Measurements from ENCODE around the gene UBQLN3. TPM values are rescaled to one million over a fixed set of nuclear protein-coding genes. Genes with fewer than 3 reads are reported as not detected.

Gene UBQLN3
- total RNA-seq, 4 donors from 2014 or later: 0.64 to 0.75 TPM; not detected in 2

- no peaks in the 10 kb centered on the region for H3K36me3 ChIP-seq
- no peaks in the 10 kb centered on the region for H3K4me1 ChIP-seq
- TF ChIP-seq CTCF (IDR thresholded peaks at IDR 0.05): no peak
- TF ChIP-seq EP300 (IDR thresholded peaks at IDR 0.05; ENCODE audit: low read depth): no peak
- no peak for TF ChIP-seq POLR2A (IDR thresholded peaks at IDR 0.05)
- no peak for TF ChIP-seq POLR2AphosphoS5 (IDR thresholded peaks at IDR 0.05)
- H3K27ac ChIP-seq: no peak within 1 kb of the TSS
- in situ Hi-C loops (cut with MboI; ENCODE audit: low pct_ligation_motif_present in 1 of 4, low pct_unique_long_range_greater_than_20kb in 1 of 4, low sequenced_read_pairs in 3 of 4): no loop called here
- 43% methylated on average over 1 of the region's 1 CpG; no CpG with 5 or more reads in 1 of the 2 donors for WGBS, 2 donors (ENCODE audit: low coverage in 1 of 2)
- DNase-seq: no peak
- intact Hi-C loops (cut with DNase I; ENCODE audit: low total_unique reads): no loop called here
- H3K4me3 ChIP-seq: no peak within 1 kb of the TSS
- H3K27me3 ChIP-seq: no peaks in the 10 kb centered on the region
- H3K9me3 ChIP-seq: no peaks in the 10 kb centered on the region
Observed at GRCh38 chr11:5548440-5548839, 38.7 kb upstream of the UBQLN3 start, which contains the start of gene OR52H1. Gene OR52H1, minus strand, starts transcription at chr11:5548540. Its CDS starts 3,035 bp downstream, at chr11:5545505.

GRCh38 chr11:5547982-5548381, 38.2 kb upstream of the UBQLN3 start:
- DNase-seq: no peak
- Histone ChIP-seq H3K36me3 (no peaks in the 10 kb centered on the region), H3K27ac (no peak overlapping the region), H3K4me1 (no peaks in the 10 kb centered on the region), H3K4me3 (no peak overlapping the region), H3K27me3 (no peaks in the 10 kb centered on the region), H3K9me3 (no peaks in the 10 kb centered on the region)
- intact Hi-C loops (cut with DNase I; ENCODE audit: low total_unique reads) (no loop called here), in situ Hi-C loops (cut with MboI; ENCODE audit: low pct_ligation_motif_present in 1 of 4, low pct_unique_long_range_greater_than_20kb in 1 of 4, low sequenced_read_pairs in 3 of 4) (no loop called here)
- TF ChIP-seq EP300 (IDR thresholded peaks at IDR 0.05; ENCODE audit: low read depth) (no peak), POLR2A (IDR thresholded peaks at IDR 0.05) (no peak), POLR2AphosphoS5 (IDR thresholded peaks at IDR 0.05) (no peak), CTCF (IDR thresholded peaks at IDR 0.05) (no peak)
- WGBS, 2 donors (ENCODE audit: low coverage in 1 of 2): 100% methylated on average over 1 of the region's 1 CpG

- TF ChIP-seq POLR2A (IDR thresholded peaks at IDR 0.05) (no peak), CTCF (IDR thresholded peaks at IDR 0.05) (no peak)
- H3K27ac ChIP-seq: no peak overlapping the region
- intact Hi-C loops (cut with DNase I; ENCODE audit: low total_unique reads) (no loop called here), in situ Hi-C loops (cut with MboI; ENCODE audit: low pct_ligation_motif_present in 1 of 4, low pct_unique_long_range_greater_than_20kb in 1 of 4, low sequenced_read_pairs in 3 of 4) (no loop called here)
- 68 to 93% methylated on average over 2 to 3 of the region's 3 CpGs for WGBS, 2 donors (ENCODE audit: low coverage in 1 of 2)
- H3K9me3 ChIP-seq: no peaks in the 10 kb centered on the region
- no peaks in the 10 kb centered on the region for H3K27me3 ChIP-seq
- DNase-seq: no peak
- no peaks in the 10 kb centered on the region for H3K36me3 ChIP-seq
- no peak overlapping the region for H3K4me3 ChIP-seq
- H3K4me1 ChIP-seq: no peaks in the 10 kb centered on the region
Observed at GRCh38 chr11:5546457-5546856, 36.7 kb upstream of the UBQLN3 start.

GRCh38 chr11:5541427-5541826, 31.7 kb upstream of the UBQLN3 start:
- intact Hi-C loops (cut with DNase I; ENCODE audit: low total_unique reads) (no loop called here), in situ Hi-C loops (cut with MboI; ENCODE audit: low pct_ligation_motif_present in 1 of 4, low pct_unique_long_range_greater_than_20kb in 1 of 4, low sequenced_read_pairs in 3 of 4) (no loop called here)
- Histone ChIP-seq H3K27ac (no peak overlapping the region), H3K36me3 (no peaks in the 10 kb centered on the region), H3K27me3 (no peaks in the 10 kb centered on the region), H3K9me3 (peaks cover 0 to 1% of the 10 kb centered on the region in 2 donors), H3K4me3 (no peak overlapping the region), H3K4me1 (no peaks in the 10 kb centered on the region)
- no peak for DNase-seq
- 17 to 25% methylated on average over 1 of the region's 1 CpG for WGBS, 2 donors (ENCODE audit: low coverage in 1 of 2)
- no peak for TF ChIP-seq POLR2AphosphoS5 (IDR thresholded peaks at IDR 0.05)
- no peak for TF ChIP-seq EP300 (IDR thresholded peaks at IDR 0.05; ENCODE audit: low read depth)
- TF ChIP-seq POLR2A (IDR thresholded peaks at IDR 0.05): no peak
- no peak for TF ChIP-seq CTCF (IDR thresholded peaks at IDR 0.05)
